GM19395 (cell line): Measurements from ENCODE around the gene NHSL2.

Source experiments
- ATAC-seq: cut with Tn5 transposase; IDR thresholded peaks from one replicate; pipeline ENCODE4 v1.9.1; 2021; ENCODE audit warnings: mild to moderate bottlenecking, moderate library complexity; ENCODE audit not compliant: unreplicated experiment

NHSL2 gene

DNA sequence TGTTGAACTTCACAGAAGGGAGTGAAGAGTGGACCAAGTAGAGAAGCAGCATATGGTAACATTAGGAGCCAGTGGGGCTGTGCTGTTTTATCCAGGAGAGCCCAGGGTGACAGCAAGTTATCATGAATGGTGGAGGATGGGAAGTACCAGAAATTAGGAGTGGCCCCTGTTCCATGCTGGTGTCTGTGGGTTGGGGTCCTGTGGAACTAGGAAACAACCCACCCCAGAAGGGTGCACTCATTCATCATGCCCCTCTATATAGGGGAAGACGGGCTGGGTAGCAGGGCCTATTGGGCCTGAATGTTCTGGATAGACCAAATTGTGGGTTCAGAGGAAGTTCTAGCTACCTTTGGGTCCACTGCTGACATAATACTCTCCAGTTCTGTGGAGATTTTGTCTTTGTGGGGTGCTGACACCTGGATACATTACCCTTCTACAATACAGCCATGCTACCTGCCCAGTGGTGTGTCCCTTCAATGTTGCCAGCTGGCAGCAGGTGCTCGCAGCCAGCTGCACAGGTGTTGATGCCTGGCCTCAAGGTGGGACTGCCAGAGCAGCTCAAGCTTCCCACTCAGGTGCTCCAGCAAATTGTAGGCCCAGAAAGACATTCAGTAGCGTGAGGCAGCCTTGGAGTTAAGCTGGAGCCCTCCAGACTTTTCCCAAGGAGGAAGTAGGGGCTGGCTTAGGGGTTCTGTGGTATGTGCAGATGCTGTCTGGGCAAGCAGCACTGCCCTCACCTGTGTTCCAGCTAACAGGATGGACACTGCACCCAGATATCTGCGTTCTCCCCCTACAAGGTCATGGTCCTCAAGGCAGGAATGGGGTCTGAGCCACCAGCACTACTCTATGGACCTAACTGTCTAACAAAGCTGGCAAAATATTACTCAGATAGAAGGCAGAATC, 106.5 kb downstream of the NHSL2 start:
- no peak for ATAC-seq

GRCh38 chrX:72018277-72019112, 107.8 kb downstream of the NHSL2 start:
- peak; percentile 60 for ATAC-seq

GRCh38 chrX:72019487-72019886, 108.8 kb downstream of the NHSL2 start:
- ATAC-seq = no peak

DNA sequence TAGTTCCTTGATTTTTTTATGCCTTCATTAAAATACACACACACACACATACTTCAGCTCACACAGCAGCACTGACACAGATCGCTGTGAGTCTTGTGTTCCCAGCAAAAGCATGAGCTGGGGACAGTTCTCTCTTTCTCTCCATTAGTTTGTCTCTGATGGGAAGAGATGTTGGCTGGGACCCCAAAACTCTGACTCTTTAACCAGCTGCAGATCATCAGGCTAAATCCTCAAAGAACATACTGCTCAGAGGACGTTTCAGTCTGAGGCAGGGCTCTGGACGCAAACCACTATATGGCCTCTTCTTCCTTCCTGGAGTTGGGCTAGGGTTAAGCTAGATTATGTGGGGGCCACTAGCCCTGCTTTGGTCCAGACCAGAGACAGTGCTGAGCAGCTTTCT, 109.6 kb downstream of the NHSL2 start:
- no peak for ATAC-seq

GRCh38 chrX:72020788-72021187, 110.1 kb downstream of the NHSL2 start:
- ATAC-seq = peak; percentile 67

DNA sequence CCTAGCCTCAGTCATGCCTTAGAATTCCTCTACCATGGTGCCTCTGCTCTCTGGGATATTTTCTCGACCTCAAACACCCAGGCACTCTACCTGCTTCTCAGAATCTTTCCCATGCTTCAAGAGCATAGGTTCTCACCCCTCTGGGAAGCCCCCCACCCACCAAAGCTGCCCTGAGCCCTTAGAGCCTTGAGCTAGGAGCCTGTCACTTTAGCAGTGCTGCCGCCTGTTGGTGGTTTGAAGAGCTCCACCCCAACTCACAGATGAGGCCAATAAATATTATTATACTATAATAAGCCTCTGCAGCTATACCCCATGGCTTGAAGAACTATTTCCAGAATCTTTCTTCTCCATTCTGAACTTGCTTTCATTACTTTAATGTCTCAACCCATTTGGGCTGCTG, 111.3 kb downstream of the NHSL2 start:
- no peak for ATAC-seq

- no peak for ATAC-seq
Measured at GRCh38 chrX:72023071-72023470, 112.4 kb downstream of the NHSL2 start.

DNA sequence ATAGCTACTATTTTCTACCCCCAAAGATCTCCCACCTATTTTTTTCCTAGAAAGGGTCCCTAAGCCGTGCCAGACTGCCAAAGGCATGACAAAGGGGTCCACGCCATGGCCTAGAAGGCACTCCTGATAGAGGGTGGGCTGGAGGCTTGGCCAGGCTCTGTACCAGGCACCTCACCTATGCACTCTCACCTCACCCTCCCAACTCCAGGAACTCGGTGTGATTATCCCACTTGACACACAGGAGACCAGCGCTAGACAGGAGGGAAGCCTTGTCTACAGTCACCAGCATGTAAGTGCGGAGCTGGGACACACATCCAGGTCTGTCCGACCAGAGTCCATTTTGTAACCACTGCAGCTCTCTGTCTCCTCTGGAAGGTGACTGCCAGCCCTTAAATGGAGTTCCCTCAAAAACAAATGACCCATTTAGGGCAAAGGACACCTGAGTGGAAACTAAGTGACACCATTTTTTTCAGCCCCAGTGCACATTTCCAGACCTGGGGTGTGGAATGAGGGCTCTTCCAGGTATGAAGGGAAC, 114.7 kb downstream of the NHSL2 start:
- no peak for ATAC-seq

DNA sequence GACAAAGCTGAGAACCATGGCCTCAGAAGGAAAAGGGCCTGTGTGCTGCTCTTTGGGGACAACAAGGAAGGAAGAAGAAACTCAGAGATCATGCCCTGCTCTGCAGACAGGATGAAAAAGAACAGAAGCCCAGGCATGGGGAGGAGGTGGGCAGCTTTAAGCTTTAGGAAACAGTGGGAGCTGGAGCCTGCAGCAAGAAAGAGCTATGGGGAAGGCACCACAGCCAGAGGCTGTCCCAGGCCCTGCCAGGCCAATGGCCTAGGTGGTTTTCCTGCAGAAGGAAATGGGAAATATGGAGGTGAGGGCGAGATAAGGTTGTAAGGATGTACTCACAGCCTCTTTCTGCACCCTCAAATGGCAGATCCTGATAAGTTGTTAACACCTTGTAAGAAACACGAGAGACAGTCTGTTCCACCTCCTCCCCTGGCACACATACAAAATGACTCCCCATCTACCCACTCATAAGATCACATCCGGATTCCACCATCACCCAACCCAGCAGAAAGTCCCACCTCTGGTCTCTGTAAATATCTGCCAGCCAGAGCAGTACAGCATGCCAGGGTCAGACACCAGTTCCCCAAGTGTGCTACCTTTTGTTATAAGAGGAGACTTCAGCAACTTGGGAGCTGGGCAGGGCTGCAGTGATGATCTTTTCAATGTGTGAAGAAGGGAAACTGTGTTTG, 115.8 kb downstream of the NHSL2 start:
- ATAC-seq = no peak

GRCh38 chrX:72027024-72027913, 116.6 kb downstream of the NHSL2 start:
- ATAC-seq = no peak

DNA sequence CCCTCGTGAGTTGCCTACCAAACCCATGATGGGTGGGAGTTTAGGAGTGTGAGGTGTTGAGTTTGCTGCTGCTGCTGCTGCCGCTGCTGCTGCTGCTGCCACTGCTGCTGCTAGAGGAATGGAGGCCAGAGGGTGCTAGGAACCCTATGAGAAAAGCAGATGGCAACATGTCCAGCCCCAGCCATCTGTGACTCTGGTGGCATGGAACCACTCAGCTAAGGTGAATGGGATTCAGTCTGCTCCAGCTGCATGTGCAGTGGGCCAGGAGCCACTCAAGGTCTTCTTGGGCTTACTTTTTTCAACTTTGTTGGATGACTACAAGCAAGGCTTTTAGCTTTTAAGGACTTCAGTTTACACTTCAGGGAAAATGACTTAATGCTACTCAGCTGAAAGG, 117.3 kb downstream of the NHSL2 start:
- no peak for ATAC-seq

DNA sequence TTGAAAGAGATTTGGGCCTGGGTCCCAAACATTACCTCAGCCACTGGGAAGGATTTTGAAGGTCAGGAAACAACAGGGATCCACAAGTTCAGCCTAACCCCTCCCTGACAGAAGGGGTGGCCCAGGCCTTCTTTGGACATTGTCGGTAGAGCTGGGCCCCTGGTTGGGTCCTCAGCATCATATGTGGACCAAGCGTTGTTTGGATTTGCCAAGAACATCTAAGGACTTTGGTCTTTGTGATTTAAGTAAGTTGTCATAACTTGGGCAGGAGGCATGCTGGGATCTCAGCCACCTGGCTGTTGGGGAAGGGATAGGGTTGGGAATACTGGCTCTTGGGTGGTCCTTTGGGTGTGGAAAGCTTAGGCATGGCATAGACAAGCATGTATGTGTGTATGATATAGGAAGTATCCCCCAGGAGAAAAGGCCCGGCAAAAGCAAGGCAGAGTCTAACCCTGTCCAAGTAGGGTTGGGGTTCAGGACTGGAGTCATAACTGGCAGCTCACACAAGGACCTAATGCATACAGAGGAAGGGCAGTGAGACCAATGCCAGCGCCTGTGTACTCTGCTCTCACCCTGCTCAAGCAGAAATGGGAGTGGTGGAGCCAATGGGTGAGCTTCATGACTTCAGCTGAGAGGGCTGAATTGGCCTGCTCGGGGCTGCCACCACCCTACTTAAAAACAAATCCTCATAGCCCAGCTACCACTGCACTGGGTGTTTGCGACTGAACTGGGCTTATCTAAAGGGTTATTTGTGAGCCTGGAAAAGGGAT, 118.2 kb downstream of the NHSL2 start:
- no peak for ATAC-seq

- no peak for ATAC-seq
Measured at GRCh38 chrX:72029483-72030411, 119.1 kb downstream of the NHSL2 start.

- no peak for ATAC-seq
Measured at GRCh38 chrX:72030431-72030830, 119.8 kb downstream of the NHSL2 start.

GRCh38 chrX:72031118-72031517, 120.5 kb downstream of the NHSL2 start:
- no peak for ATAC-seq

- ATAC-seq = no peak
Measured at GRCh38 chrX:72031634-72032033, 121.0 kb downstream of the NHSL2 start.

- no peak for ATAC-seq
Measured at GRCh38 chrX:72037601-72038000, 127.0 kb downstream of the NHSL2 start.

GRCh38 chrX:72038016-72038415, 127.4 kb downstream of the NHSL2 start:
- ATAC-seq = no peak
